NCI-H82 (cell line): ENCODE data around the gene AMIGO2.

Experiments
- DNase-seq: peaks from one replicate; lab custom pipeline; 2025; lab: John Stamatoyannopoulos, UW

The AMIGO2 gene

DNA sequence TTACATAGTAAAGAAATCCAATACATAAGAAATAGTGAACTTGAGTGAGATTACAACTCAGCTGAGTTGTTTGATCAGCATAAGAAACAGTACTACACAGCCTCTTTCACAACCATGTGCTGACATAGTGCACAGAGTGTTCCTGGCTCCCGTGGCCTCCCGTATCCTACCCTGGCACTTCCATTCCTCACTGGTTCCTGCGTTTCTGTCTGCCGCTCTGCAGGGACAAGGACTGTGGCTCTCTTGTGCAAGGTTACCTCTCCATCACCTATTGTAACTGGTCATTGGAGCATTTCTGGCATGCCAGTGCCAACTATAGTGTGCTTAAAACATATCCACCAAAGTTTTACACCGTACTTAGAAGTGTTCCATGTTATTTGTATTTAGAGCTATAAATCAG, 46.7 kb downstream of the AMIGO2 start:
- DNase-seq: no peak

- peak; percentile 50 for DNase-seq
Measured at GRCh38 chr12:47032644-47033043, 47.1 kb downstream of the AMIGO2 start.

- no peak for DNase-seq
Measured at GRCh38 chr12:47029903-47030302, 49.9 kb downstream of the AMIGO2 start.

- no peak for DNase-seq
Measured at GRCh38 chr12:47028981-47029708, 50.6 kb downstream of the AMIGO2 start.

- no peak for DNase-seq
Measured at GRCh38 chr12:47028186-47028585, 51.6 kb downstream of the AMIGO2 start.
